K562 (cell line): ENCODE results near the gene DESI2. TPM values are rescaled to one million over a fixed set of nuclear protein-coding genes. Genes with fewer than 3 reads are reported as not detected.

ENCODE experiments used
- ATAC-seq: fragments of 200-7000 bp; cut with Tn5 transposase; 3 replicates; pipeline ENCODE4 v1.9.1; 2020; ENCODE audit warnings: moderate library complexity
- BruUV-seq: library from RNA; stranded (reverse); fragments of 400-500 nt; replicated peaks from 2 replicates; lab custom pipeline; 2021; lab: Mats Ljungman, UMichigan
- CTCF ChIA-PET: fragments of 300-600 bp; formaldehyde crosslinking; extraction: SDS; loops from one replicate; lab custom pipeline; 2021; ENCODE audit warnings: low intra/inter-chr PET ratio; lab: Yijun Ruan, JAX
- POLR2A ChIA-PET: fragments of 300-600, 350-650 bp; sonication (Branson Sonifier 250); formaldehyde crosslinking; extraction: SDS; loops from one replicate; lab custom pipeline; 2021; ENCODE audit warnings: antibody characterized with exemption, inconsistent platforms; lab: Yijun Ruan, JAX
- DNase-seq, 4 experiments: peaks; one replicate each; pipeline versions ENCODE4 v3.0.0 to v3.0.0-alpha.2; 2011 to 2018; ENCODE audit warnings: low spot score in 3 of 4, mixed read lengths in 3 of 4; ENCODE audit errors: extremely low read depth in 1 of 4
- FAIRE-seq: peaks from 2 replicates; lab custom pipeline; 2011; peaks lifted over from hg19 to GRCh38; lab: Jason Lieb, UNC
- H2AFZ ChIP-seq: 2 replicates; pipeline ENCODE4 v1.6.0; 2011; ENCODE audit warnings: low read depth, low read length, control low read depth, inconsistent platforms
- H3K27ac ChIP-seq: fragments of 200-600 bp; 3 replicates; pipeline ENCODE4 v1.8.0; 2011; ENCODE audit warnings: low read depth, mild to moderate bottlenecking, control low read depth, inconsistent platforms, low read length, moderate library complexity, mixed read lengths; ENCODE audit errors: extremely low read depth
- H3K27me3 ChIP-seq, 2 experiments: fragments of 300-600 bp in 1 of 2; 2 replicates in 1 of 2; 3 replicates in 1 of 2; pipeline versions ENCODE4 v1.6.0 to v1.8.0; 2011; ENCODE audit warnings: inconsistent platforms in 2 of 2, low read length in 2 of 2, mild to moderate bottlenecking in 1 of 2, mixed read lengths in 1 of 2, moderate library complexity in 1 of 2; ENCODE audit not compliant: control insufficient read depth in 2 of 2, insufficient read depth in 2 of 2
- H3K36me3 ChIP-seq: fragments of 300-600 bp; 3 replicates; pipeline ENCODE4 v1.8.0; 2011; ENCODE audit warnings: mild to moderate bottlenecking, low read length, inconsistent platforms; ENCODE audit not compliant: control insufficient read depth, insufficient read depth
- H3K4me1 ChIP-seq, 2 experiments: fragments of 200-600 bp in 1 of 2; replicated peaks in 1 of 2; 2 replicates in 1 of 2; 3 replicates in 1 of 2; pipeline versions ENCODE4 v1.5.1 to v1.8.0; 2011; ENCODE audit warnings: inconsistent platforms in 2 of 2, low read length in 2 of 2, mild to moderate bottlenecking in 1 of 2, mixed read lengths in 1 of 2, moderate library complexity in 1 of 2; ENCODE audit not compliant: control insufficient read depth in 2 of 2, insufficient read depth in 2 of 2
- H3K4me2 ChIP-seq: 2 replicates; pipeline ENCODE4 v1.6.1; 2011; ENCODE audit warnings: low read length, control low read depth, inconsistent platforms, mixed read lengths; ENCODE audit not compliant: insufficient read depth
- H3K4me3 ChIP-seq: fragments of 200-600 bp; sonication (generic), shearing (Covaris generic); 2 replicates; pipeline ENCODE4 v1.5.1; 2016; ENCODE audit warnings: control low read depth, inconsistent platforms
- H3K79me2 ChIP-seq: fragments of 200-600 bp; 3 replicates; pipeline ENCODE4 v1.8.0; 2011; ENCODE audit warnings: low read length, inconsistent platforms; ENCODE audit not compliant: control insufficient read depth, insufficient read depth
- H3K9ac ChIP-seq, 2 experiments: 2 replicates each; pipeline versions ENCODE4 v1.6.0 to v1.6.1; 2011; ENCODE audit warnings: low read depth in 2 of 2, low read length in 2 of 2, control low read depth in 1 of 2, inconsistent platforms in 1 of 2, mild to moderate bottlenecking in 1 of 2, mixed read lengths in 1 of 2; ENCODE audit not compliant: insufficient read depth in 1 of 2
- H3K9me1 ChIP-seq: one replicate; pipeline ENCODE4 v1.6.0; 2011; ENCODE audit warnings: inconsistent platforms, mild to moderate bottlenecking, low read length, moderate library complexity; ENCODE audit not compliant: control insufficient read depth, insufficient read depth
- H3K9me3 ChIP-seq: replicated peaks from 2 replicates; pipeline ENCODE4 v1.5.1; 2011; ENCODE audit warnings: low read depth, low read length, inconsistent platforms; ENCODE audit not compliant: control insufficient read depth, insufficient read depth
- H4K20me1 ChIP-seq: replicated peaks from 2 replicates; pipeline ENCODE4 v1.6.1; 2011; ENCODE audit warnings: low read length, inconsistent platforms, mixed read lengths; ENCODE audit not compliant: control insufficient read depth, insufficient read depth
- ATF6 ChIP-seq: sonication (generic); formaldehyde crosslinking; IDR thresholded peaks from 2 replicates; pipeline ENCODE4 v1.4.0; 2020; ENCODE audit warnings: mild to moderate bottlenecking, missing genetic modification reagents
- CCNT2 ChIP-seq: IDR thresholded peaks from 2 replicates; pipeline ENCODE4 v1.6.1; 2011; ENCODE audit warnings: borderline replicate concordance, low read depth, mild to moderate bottlenecking, moderate library complexity, mixed read lengths, low read length; ENCODE audit not compliant: insufficient read length; ENCODE audit errors: extremely low read depth
- CREB3 ChIP-seq: fragments of 450-650 bp; conservative IDR thresholded peaks from 2 replicates; pipeline ENCODE4 v1.6.1; 2016; ENCODE audit warnings: missing genetic modification characterization, low read depth, mild to moderate bottlenecking, missing compliant biosample characterization, moderate library complexity
- FOXA3 ChIP-seq, 2 experiments: fragments of 450-650 bp in 1 of 2; sonication (generic) in 1 of 2; formaldehyde crosslinking; IDR thresholded peaks in 1 of 2; conservative IDR thresholded peaks in 1 of 2; 2 replicates each; pipeline versions ENCODE4 v1.4.0 to v1.8.0; 2020 to 2022; ENCODE audit warnings: mild to moderate bottlenecking in 2 of 2, missing genetic modification reagents in 1 of 2
- HDAC1 ChIP-seq, 2 experiments: fragments of 450-650 bp; IDR thresholded peaks; 2 replicates each; pipeline ENCODE4 v1.6.1; 2016 to 2017; ENCODE audit warnings: inconsistent platforms in 1 of 2, mild to moderate bottlenecking in 1 of 2, moderate library complexity in 1 of 2
- SLC30A9 ChIP-seq: fragments of 250-450 bp; sonication (Bioruptor Pico); IDR thresholded peaks from 2 replicates; pipeline ENCODE4 v1.8.0; 2022; ENCODE audit warnings: mild to moderate bottlenecking, moderate library complexity
- SNIP1 ChIP-seq: fragments of 450-650 bp; IDR thresholded peaks from 2 replicates; pipeline ENCODE4 v1.7.1; 2017; ENCODE audit warnings: low read depth, mild to moderate bottlenecking
- ZNF12 ChIP-seq: sonication (generic); formaldehyde crosslinking; IDR thresholded peaks from 2 replicates; pipeline ENCODE4 v1.4.0; 2020; ENCODE audit warnings: mild to moderate bottlenecking, missing genetic modification reagents
- ZNF395 ChIP-seq: fragments of 200-800 bp; sonication (Bioruptor generic); IDR thresholded peaks from 2 replicates; pipeline ENCODE4 v1.6.1; 2017; ENCODE audit warnings: missing genetic modification characterization, missing compliant biosample characterization
- ZNF431 ChIP-seq: sonication (generic); formaldehyde crosslinking; IDR thresholded peaks from 2 replicates; pipeline ENCODE4 v1.8.0; 2022; ENCODE audit warnings: mild to moderate bottlenecking, missing genetic modification reagents
- ZNF444 ChIP-seq: fragments of 250-450 bp; sonication (Bioruptor Pico); IDR thresholded peaks from 2 replicates; pipeline ENCODE4 v1.4.0; 2020; ENCODE audit warnings: mild to moderate bottlenecking, moderate library complexity
- ZSCAN32 ChIP-seq: fragments of 450-650 bp; formaldehyde crosslinking; IDR thresholded peaks from 2 replicates; pipeline ENCODE4 v1.4.0; 2020; ENCODE audit warnings: mild to moderate bottlenecking, moderate library complexity
- WGBS: fragments of 100-300 bp; shearing (Covaris generic); methylation state at CpG from one replicate; pipeline ENCODE4 v1.1.6; 2016; ENCODE audit warnings: low coverage, mixed read lengths; ENCODE audit not compliant: insufficient coverage; ENCODE audit errors: missing lambda C conversion rate; 5-methylcytosine and 5-hydroxymethylcytosine counted together
- in situ Hi-C: fragments of 300-500 bp; cut with MboI; formaldehyde crosslinking; loops from 4 replicates; pipeline ENCODE4 v1.15.0; 2018; ENCODE audit warnings: inconsistent platforms, mixed read lengths
- intact Hi-C: fragments of 100-400 bp; cut with micrococcal nuclease; formaldehyde crosslinking; loops from 2 replicates; pipeline ENCODE4 v1.14.2; 2022
- polyA plus RNA-seq, 8 experiments: library from polyadenylated mRNA; depleted of rRNA in 4 of 8; stranded (reverse) in 5 of 8; unstranded in 3 of 8; fragments of >200 nt; fragmentation: Nextera tagmentation in 2 of 8; fragmentation: Illumina TruSeq in 1 of 8; extraction: Ambion mirVana in 2 of 8; extraction: Trizol in 1 of 8; gene quantifications; 2 replicates each; pipeline versions ENCODE4 v1.2.1 to v1.2.3, GENCODE V29; 2011 to 2014; ENCODE audit warnings: inconsistent platforms in 1 of 8, missing spikeins in 1 of 8
- total RNA-seq, 7 experiments: library from RNA; depleted of rRNA in 6 of 7; stranded (reverse); fragments of >200 nt in 6 of 7; fragmentation: Illumina TruSeq in 2 of 7; extraction: Trizol in 2 of 7; gene quantifications; 2 replicates each; pipeline versions ENCODE4 v1.2.1 to v1.2.3, GENCODE V29; 2011 to 2021; ENCODE audit warnings: low replicate concordance in 1 of 7
- TF ChIP-seq, protein P1 (sequence below): fragments of 250-450 bp; sonication (Bioruptor Pico); IDR thresholded peaks from 2 replicates; pipeline ENCODE4 v1.4.0; 2020; ENCODE audit warnings: borderline replicate concordance

DESI2 gene
- total and polyA plus RNA-seq, 9 of the 15 experiments (the other 6 are each of a cell fraction or from before 2014, with no cell fraction given): 17.4 to 59.4 (median 38.4) TPM

GRCh38 chr1:244672946-244673682 lies 20.2 kb downstream of the DESI2 start:
- 65% methylated on average over 4 of the region's 4 CpGs for whole genome bisulfite sequencing
- no peak for DNase-seq
- Histone ChIP-seq H2AFZ (no peak overlapping the region), H3K4me3 (no peak overlapping the region), H3K4me1 (no peaks in the 10 kb centered on the region), H3K9me1 (no peaks in the 10 kb centered on the region), H3K4me2 (no peak overlapping the region), H3K36me3 (peaks cover 15% of the 10 kb centered on the region; the same call in 1 of the 3 replicates), H3K9ac (no peak overlapping the region), H3K27me3 (no peaks in the 10 kb centered on the region), H3K27ac (no peak overlapping the region), H4K20me1 (no peaks in the 10 kb centered on the region), H3K9me3 (no peaks in the 10 kb centered on the region), H3K79me2 (peaks cover 56% of the 10 kb centered on the region)
- intact Hi-C loops: no loop called here
- no TSS peak for BruUV-seq
- POLR2A ChIA-PET: no interaction called here
- TF ChIP-seq CREB3 (tag) (no peak), ATF6 (CRISPR knock-in tag) (no peak), ZNF395 (CRISPR knock-in tag) (no peak), ZNF12 (no peak), CCNT2 (no peak), FOXA3 (CRISPR knock-in tag; conservative IDR thresholded peaks at IDR 0.05 in 1 of 2, IDR thresholded peaks at IDR 0.05 in 1 of 2) (no peak), SNIP1 (no peak), ZNF431 (CRISPR knock-in tag) (no peak), SLC30A9 (CRISPR knock-in tag) (no peak), ZNF444 (CRISPR knock-in tag) (no peak), HDAC1 (IDR thresholded peaks at IDR 0.05) (no peak), ZSCAN32 (no peak)
- TF ChIP-seq, protein P1, sequence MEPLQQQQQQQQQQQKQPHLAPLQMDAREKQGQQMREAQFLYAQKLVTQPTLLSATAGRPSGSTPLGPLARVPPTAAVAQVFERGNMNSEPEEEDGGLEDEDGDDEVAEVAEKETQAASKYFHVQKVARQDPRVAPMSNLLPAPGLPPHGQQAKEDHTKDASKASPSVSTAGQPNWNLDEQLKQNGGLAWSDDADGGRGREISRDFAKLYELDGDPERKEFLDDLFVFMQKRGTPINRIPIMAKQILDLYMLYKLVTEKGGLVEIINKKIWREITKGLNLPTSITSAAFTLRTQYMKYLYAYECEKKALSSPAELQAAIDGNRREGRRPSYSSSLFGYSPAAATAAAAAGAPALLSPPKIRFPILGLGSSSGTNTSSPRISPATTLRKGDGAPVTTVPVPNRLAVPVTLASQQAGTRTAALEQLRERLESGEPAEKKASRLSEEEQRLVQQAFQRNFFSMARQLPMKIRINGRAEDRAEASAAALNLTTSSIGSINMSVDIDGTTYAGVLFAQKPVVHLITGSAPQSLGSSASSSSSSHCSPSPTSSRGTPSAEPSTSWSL (CRISPR knock-in tag): no peak
- ATAC-seq: no peak
- in situ Hi-C loops: no loop called here
- no peak for FAIRE-seq
- CTCF ChIA-PET: no interaction called here
